ENCODE measurements around the gene VAMP8.
A peak's percentile ranks its signal among the peaks of the same experiment; 100 is the strongest.

VAMP8 gene

GRCh38 chr2:85578243-85579180, 1.1 kb downstream of the VAMP8 start:
- Histone ChIP-seq H3K36me3 (ENCODE audit: insufficient read depth, low read length) (no peaks in the 10 kb centered on the region), H2AFZ (ENCODE audit: low read depth, low read length) (peak overlapping the region; percentile 24), H3K4me1 (ENCODE audit: insufficient read depth, low read length) (peaks cover 26% of the 10 kb centered on the region), H3K27me3 (ENCODE audit: insufficient read depth, low read length) (no peaks in the 10 kb centered on the region), H3K9me3 (ENCODE audit: low read length) (no peaks in the 10 kb centered on the region), H3K4me3 (ENCODE audit: low read length) (no peak overlapping the region)

GRCh38 chr2:85579266-85579935, 2.0 kb downstream of the VAMP8 start:
- Histone ChIP-seq H3K4me1 (ENCODE audit: insufficient read depth, low read length) (peaks cover 26% of the 10 kb centered on the region), H3K4me3 (ENCODE audit: low read length) (no peak overlapping the region), H3K9me3 (ENCODE audit: low read length) (no peaks in the 10 kb centered on the region), H3K36me3 (ENCODE audit: insufficient read depth, low read length) (no peaks in the 10 kb centered on the region), H3K27me3 (ENCODE audit: insufficient read depth, low read length) (no peaks in the 10 kb centered on the region), H2AFZ (ENCODE audit: low read depth, low read length) (peak overlapping the region; percentile 24)

GRCh38 chr2:85580206-85580605, 2.8 kb downstream of the VAMP8 start:
- peaks cover 27% of the 10 kb centered on the region for H3K4me1 ChIP-seq (ENCODE audit: insufficient read depth, low read length)
- no peaks in the 10 kb centered on the region for H3K36me3 ChIP-seq (ENCODE audit: insufficient read depth, low read length)
- no peak overlapping the region for H2AFZ ChIP-seq (ENCODE audit: low read depth, low read length)
- no peak overlapping the region for H3K4me3 ChIP-seq (ENCODE audit: low read length)
- H3K9me3 ChIP-seq (ENCODE audit: low read length), result no peaks in the 10 kb centered on the region
- H3K27me3 ChIP-seq (ENCODE audit: insufficient read depth, low read length), result no peaks in the 10 kb centered on the region

GRCh38 chr2:85582492-85582891, 5.1 kb downstream of the VAMP8 start:
- Histone ChIP-seq H3K27me3 (ENCODE audit: insufficient read depth, low read length) (no peaks in the 10 kb centered on the region), H3K4me3 (ENCODE audit: low read length) (no peak overlapping the region), H3K36me3 (ENCODE audit: insufficient read depth, low read length) (no peaks in the 10 kb centered on the region), H2AFZ (ENCODE audit: low read depth, low read length) (no peak overlapping the region), H3K9me3 (ENCODE audit: low read length) (no peaks in the 10 kb centered on the region), H3K4me1 (ENCODE audit: insufficient read depth, low read length) (peaks cover 31% of the 10 kb centered on the region)

GRCh38 chr2:85583667-85584353, 6.4 kb downstream of the VAMP8 start:
- H3K4me3 ChIP-seq (ENCODE audit: low read length), result no peak overlapping the region
- no peaks in the 10 kb centered on the region for H3K27me3 ChIP-seq (ENCODE audit: insufficient read depth, low read length)
- peaks cover 21% of the 10 kb centered on the region for H3K4me1 ChIP-seq (ENCODE audit: insufficient read depth, low read length)
- no peak overlapping the region for H2AFZ ChIP-seq (ENCODE audit: low read depth, low read length)
- no peaks in the 10 kb centered on the region for H3K9me3 ChIP-seq (ENCODE audit: low read length)
- no peaks in the 10 kb centered on the region for H3K36me3 ChIP-seq (ENCODE audit: insufficient read depth, low read length)

- no peaks in the 10 kb centered on the region for H3K36me3 ChIP-seq (ENCODE audit: insufficient read depth, low read length)
- no peak within 1 kb of the TSS for H3K4me3 ChIP-seq (ENCODE audit: low read length)
- no peaks in the 10 kb centered on the region for H3K27me3 ChIP-seq (ENCODE audit: insufficient read depth, low read length)
- H3K9me3 ChIP-seq (ENCODE audit: low read length), result no peaks in the 10 kb centered on the region
- no peak within 1 kb of the TSS for H2AFZ ChIP-seq (ENCODE audit: low read depth, low read length)
- H3K4me1 ChIP-seq (ENCODE audit: insufficient read depth, low read length), result peaks cover 15% of the 10 kb centered on the region
Observed at GRCh38 chr2:85584354-85584856, 7.0 kb downstream of the VAMP8 start, which contains the start of gene VAMP5. Gene VAMP5, plus strand, starts transcription at chr2:85584431. Its CDS starts 60 bp downstream, at chr2:85584491.

- Histone ChIP-seq H3K27me3 (ENCODE audit: insufficient read depth, low read length) (no peaks in the 10 kb centered on the region), H3K36me3 (ENCODE audit: insufficient read depth, low read length) (no peaks in the 10 kb centered on the region), H2AFZ (ENCODE audit: low read depth, low read length) (no peak overlapping the region), H3K9me3 (ENCODE audit: low read length) (no peaks in the 10 kb centered on the region), H3K4me1 (ENCODE audit: insufficient read depth, low read length) (peaks cover 8% of the 10 kb centered on the region), H3K4me3 (ENCODE audit: low read length) (no peak overlapping the region)
Observed at GRCh38 chr2:85584857-85585780, 7.7 kb downstream of the VAMP8 start.

GRCh38 chr2:85585781-85586105, 8.4 kb downstream of the VAMP8 start:
- Histone ChIP-seq H3K9me3 (ENCODE audit: low read length) (no peaks in the 10 kb centered on the region), H3K27me3 (ENCODE audit: insufficient read depth, low read length) (no peaks in the 10 kb centered on the region), H3K4me3 (ENCODE audit: low read length) (no peak overlapping the region), H2AFZ (ENCODE audit: low read depth, low read length) (no peak overlapping the region), H3K4me1 (ENCODE audit: insufficient read depth, low read length) (peaks cover 5% of the 10 kb centered on the region), H3K36me3 (ENCODE audit: insufficient read depth, low read length) (no peaks in the 10 kb centered on the region)

GRCh38 chr2:85588236-85588635, 10.8 kb downstream of the VAMP8 start:
- H3K9me3 ChIP-seq (ENCODE audit: low read length), result no peaks in the 10 kb centered on the region
- H3K4me3 ChIP-seq (ENCODE audit: low read length), result no peak overlapping the region
- no peak overlapping the region for H2AFZ ChIP-seq (ENCODE audit: low read depth, low read length)
- H3K36me3 ChIP-seq (ENCODE audit: insufficient read depth, low read length), result no peaks in the 10 kb centered on the region
- no peaks in the 10 kb centered on the region for H3K27me3 ChIP-seq (ENCODE audit: insufficient read depth, low read length)
- peaks cover 5% of the 10 kb centered on the region for H3K4me1 ChIP-seq (ENCODE audit: insufficient read depth, low read length)

- Histone ChIP-seq H3K36me3 (ENCODE audit: insufficient read depth, low read length) (no peaks in the 10 kb centered on the region), H2AFZ (ENCODE audit: low read depth, low read length) (no peak overlapping the region), H3K4me1 (ENCODE audit: insufficient read depth, low read length) (peaks cover 5% of the 10 kb centered on the region), H3K9me3 (ENCODE audit: low read length) (no peaks in the 10 kb centered on the region), H3K27me3 (ENCODE audit: insufficient read depth, low read length) (no peaks in the 10 kb centered on the region), H3K4me3 (ENCODE audit: low read length) (no peak overlapping the region)
Observed at GRCh38 chr2:85588645-85589044, 11.3 kb downstream of the VAMP8 start.

GRCh38 chr2:85589181-85589580, 11.8 kb downstream of the VAMP8 start:
- Histone ChIP-seq H3K4me3 (ENCODE audit: low read length) (no peak overlapping the region), H3K4me1 (ENCODE audit: insufficient read depth, low read length) (peaks cover 5% of the 10 kb centered on the region)

More at GRCh38 chr2:85589181-85589580, 11.8 kb downstream of the VAMP8 start:
- Histone ChIP-seq H3K27me3 (ENCODE audit: insufficient read depth, low read length) (no peaks in the 10 kb centered on the region), H2AFZ (ENCODE audit: low read depth, low read length) (no peak overlapping the region), H3K9me3 (ENCODE audit: low read length) (no peaks in the 10 kb centered on the region), H3K36me3 (ENCODE audit: insufficient read depth, low read length) (no peaks in the 10 kb centered on the region)

All from neuron (in vitro differentiated cells).